ENCODE results near the gene MLLT11. TPM values are rescaled to one million over a fixed set of nuclear protein-coding genes. Genes with fewer than 3 reads are reported as not detected.

The MLLT11 gene
- total and polyA plus RNA-seq, 7 donors, result 1.2 to 35.8 (median 4.0) TPM

DNA sequence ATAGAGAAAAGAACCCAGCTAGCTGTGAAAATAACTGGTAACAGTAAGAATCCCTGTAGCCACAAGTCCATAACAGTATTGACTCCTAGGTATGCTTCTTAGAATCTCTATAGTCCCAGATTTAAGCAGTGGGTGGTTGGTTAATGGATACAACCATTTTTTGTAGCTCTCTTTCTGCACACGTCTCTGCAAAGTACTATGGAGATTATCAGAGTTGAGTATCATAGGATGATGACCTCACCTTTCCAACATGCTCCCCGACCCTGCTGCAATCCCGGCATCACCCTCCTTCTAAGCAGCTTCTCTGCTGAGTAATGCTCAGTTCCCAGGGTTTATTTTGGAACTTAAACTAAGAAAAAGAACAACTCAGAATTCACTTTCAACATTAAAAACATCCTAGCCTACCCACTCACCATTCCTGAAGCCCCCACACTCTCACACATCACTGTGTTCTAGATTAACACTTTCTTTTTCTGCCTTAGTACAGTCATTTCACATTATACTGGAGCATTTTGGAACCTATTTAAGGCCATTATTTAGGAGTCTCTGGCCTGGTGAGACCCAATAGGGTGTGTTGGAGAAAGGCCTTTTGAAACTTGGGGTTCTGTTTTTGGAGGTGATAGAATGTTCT is 2.7 kb downstream of the MLLT11 start:
- H3K27me3 ChIP-seq (ENCODE audit: insufficient read depth in 3 of 3, low read length in 2 of 3), result no peaks in the 10 kb centered on the region
- H3K4me3 ChIP-seq, result no peak overlapping the region
- intact Hi-C loops (cut with DNase I), result loop anchor here in 1 of 2 donors (5.0 kb wide), 1 partner anchor 36 kb away; no protein-coding TSS in a partner anchor
- ATAC-seq, result no peak
- H3K9me3 ChIP-seq, result no peaks in the 10 kb centered on the region
- H3K36me3 ChIP-seq (ENCODE audit: insufficient read depth in 1 of 2, low read depth in 1 of 2), result peaks cover 0 to 3% of the 10 kb centered on the region in 2 donors
- no peak for DNase-seq
- peaks cover 14% of the 10 kb centered on the region for H3K4me1 ChIP-seq
- H3K27ac ChIP-seq, result peak overlapping the region; percentile 6
- 60 to 86% (median 77%) methylated on average over 3 of the region's 3 CpGs for WGBS, 3 donors
- TF ChIP-seq, protein P1, sequence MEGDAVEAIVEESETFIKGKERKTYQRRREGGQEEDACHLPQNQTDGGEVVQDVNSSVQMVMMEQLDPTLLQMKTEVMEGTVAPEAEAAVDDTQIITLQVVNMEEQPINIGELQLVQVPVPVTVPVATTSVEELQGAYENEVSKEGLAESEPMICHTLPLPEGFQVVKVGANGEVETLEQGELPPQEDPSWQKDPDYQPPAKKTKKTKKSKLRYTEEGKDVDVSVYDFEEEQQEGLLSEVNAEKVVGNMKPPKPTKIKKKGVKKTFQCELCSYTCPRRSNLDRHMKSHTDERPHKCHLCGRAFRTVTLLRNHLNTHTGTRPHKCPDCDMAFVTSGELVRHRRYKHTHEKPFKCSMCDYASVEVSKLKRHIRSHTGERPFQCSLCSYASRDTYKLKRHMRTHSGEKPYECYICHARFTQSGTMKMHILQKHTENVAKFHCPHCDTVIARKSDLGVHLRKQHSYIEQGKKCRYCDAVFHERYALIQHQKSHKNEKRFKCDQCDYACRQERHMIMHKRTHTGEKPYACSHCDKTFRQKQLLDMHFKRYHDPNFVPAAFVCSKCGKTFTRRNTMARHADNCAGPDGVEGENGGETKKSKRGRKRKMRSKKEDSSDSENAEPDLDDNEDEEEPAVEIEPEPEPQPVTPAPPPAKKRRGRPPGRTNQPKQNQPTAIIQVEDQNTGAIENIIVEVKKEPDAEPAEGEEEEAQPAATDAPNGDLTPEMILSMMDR (IDR thresholded peaks at IDR 0.05), result no peak

DNA sequence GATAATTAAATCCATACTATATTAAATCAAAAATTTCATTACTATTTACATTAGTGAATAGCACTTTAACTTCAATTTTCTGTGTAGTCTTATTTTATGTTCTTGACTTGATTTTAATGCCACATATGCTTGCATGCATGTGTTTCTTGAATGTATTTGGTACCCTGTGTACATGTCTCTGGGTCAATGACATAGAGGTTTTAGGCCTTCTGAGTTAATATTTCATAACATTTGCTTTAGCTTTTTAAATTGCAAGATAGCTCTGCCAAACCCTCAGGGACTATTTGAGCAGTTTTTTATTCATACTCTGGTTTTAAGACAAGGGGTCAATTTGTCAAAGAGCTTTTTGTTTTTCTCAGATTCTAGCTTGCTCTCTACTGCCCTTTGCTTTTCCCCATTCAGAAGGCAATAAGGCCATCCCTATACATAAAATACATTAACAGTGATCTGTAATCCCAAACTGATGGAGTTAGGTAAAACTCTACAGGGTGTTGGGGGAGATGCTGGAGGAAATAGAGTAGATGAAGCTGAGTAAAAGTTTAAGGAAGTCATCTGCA is 5.0 kb downstream of the MLLT11 start:
- ATAC-seq (no peak), DNase-seq (no peak)
- intact Hi-C loops (cut with DNase I), result no loop called here
- Histone ChIP-seq H3K36me3 (ENCODE audit: insufficient read depth in 1 of 2, low read depth in 1 of 2) (no peaks in the 10 kb centered on the region), H3K4me1 (peaks cover 13% of the 10 kb centered on the region), H3K9me3 (no peaks in the 10 kb centered on the region), H3K27ac (no peak overlapping the region), H3K27me3 (ENCODE audit: insufficient read depth in 3 of 3, low read length in 2 of 3) (no peaks in the 10 kb centered on the region), H3K4me3 (no peak overlapping the region)
- TF ChIP-seq, protein P1 (IDR thresholded peaks at IDR 0.05), result no peak

- ATAC-seq, result no peak
- peaks cover 21% of the 10 kb centered on the region for H3K4me1 ChIP-seq
- H3K27ac ChIP-seq, result peak overlapping the region; percentile 50
- TF ChIP-seq, protein P1 (IDR thresholded peaks at IDR 0.05), result no peak
- no peak for DNase-seq
- intact Hi-C loops (cut with DNase I), result no loop called here
- no peaks in the 10 kb centered on the region for H3K36me3 ChIP-seq (ENCODE audit: insufficient read depth in 1 of 2, low read depth in 1 of 2)
- H3K9me3 ChIP-seq, result no peaks in the 10 kb centered on the region
- 76 to 88% (median 77%) methylated on average over 4 of the region's 4 CpGs for WGBS, 3 donors
- H3K27me3 ChIP-seq (ENCODE audit: insufficient read depth in 3 of 3, low read length in 2 of 3), result no peaks in the 10 kb centered on the region
- H3K4me3 ChIP-seq, result no peak overlapping the region
Observed at GRCh38 chr1:151067185-151067584, 7.0 kb downstream of the MLLT11 start.

GRCh38 chr1:151069103-151069486 is 8.9 kb downstream of the MLLT11 start:
- ATAC-seq, result peak in 1 of 4 donors; percentile 53
- H3K4me3 ChIP-seq, result no peak overlapping the region
- 64 to 82% (median 66%) methylated on average over 5 of the region's 5 CpGs for WGBS, 3 donors
- peak overlapping the region; percentile 99 for H3K27ac ChIP-seq
- TF ChIP-seq, protein P1 (IDR thresholded peaks at IDR 0.05), result no peak
- peaks cover 18% of the 10 kb centered on the region for H3K4me1 ChIP-seq
- DNase-seq, result no peak
- no peaks in the 10 kb centered on the region for H3K27me3 ChIP-seq (ENCODE audit: insufficient read depth in 3 of 3, low read length in 2 of 3)
- intact Hi-C loops (cut with DNase I), result no loop called here
- no peaks in the 10 kb centered on the region for H3K9me3 ChIP-seq
- H3K36me3 ChIP-seq (ENCODE audit: insufficient read depth in 1 of 2, low read depth in 1 of 2), result peaks cover 0 to 10% of the 10 kb centered on the region in 2 donors
